Fibroblast of pulmonary artery (primary cell): ENCODE results near the gene HES2.
"Not testable (repeated sequence)": the region's sequence is repeated elsewhere in the genome, so short reads cannot be mapped to it uniquely, and the experiment has no call there.

Source experiments
- DNase-seq: peaks from one replicate; pipeline ENCODE4 v3.0.0-alpha.2; 2010; ENCODE audit warnings: low read depth
- H3K4me3 ChIP-seq: replicated peaks from 2 replicates; pipeline ENCODE4 v1.5.1; 2011; ENCODE audit warnings: low read depth, mild to moderate bottlenecking, control low read depth, low read length, moderate library complexity
- TF ChIP-seq, protein P1 (sequence below): IDR thresholded peaks from 2 replicates; pipeline ENCODE4 v1.5.1; 2011; ENCODE audit warnings: mild to moderate bottlenecking, control low read depth, low read length, inconsistent platforms; ENCODE audit errors: missing control alignments

The HES2 gene

DNA sequence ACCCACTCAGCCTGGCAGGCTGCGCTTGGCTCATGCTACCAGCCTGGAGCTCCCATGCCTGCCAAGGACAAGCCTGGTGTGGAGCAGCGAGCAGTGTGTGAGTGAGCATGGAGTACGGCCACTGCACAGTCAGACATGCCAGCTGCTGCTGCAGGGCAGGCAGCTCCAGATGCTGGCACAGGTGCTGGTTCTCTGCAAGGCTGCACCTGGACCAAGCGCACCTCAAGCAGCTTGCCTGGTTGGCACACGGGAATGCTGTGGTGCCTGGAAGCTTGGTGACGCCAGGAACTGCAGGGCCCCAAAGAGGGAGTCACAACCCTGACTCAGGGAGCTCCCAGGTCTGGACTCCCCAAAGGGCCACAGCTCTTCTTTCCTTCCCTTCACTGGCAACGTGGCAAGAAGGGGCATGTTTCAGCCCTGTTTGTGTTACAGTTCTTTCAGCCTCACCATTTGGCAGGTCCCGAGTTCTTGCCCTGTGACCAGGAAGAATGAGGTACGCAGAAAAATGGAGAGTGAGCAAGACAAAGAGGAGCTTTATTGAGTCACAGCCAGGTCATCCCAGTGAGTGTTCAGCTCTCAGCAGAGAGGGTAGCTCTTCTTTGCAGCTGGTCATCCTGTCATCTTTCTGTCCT lies 52.2 kb downstream of the HES2 start:
- DNase-seq, result no peak
- TF ChIP-seq, protein P1, sequence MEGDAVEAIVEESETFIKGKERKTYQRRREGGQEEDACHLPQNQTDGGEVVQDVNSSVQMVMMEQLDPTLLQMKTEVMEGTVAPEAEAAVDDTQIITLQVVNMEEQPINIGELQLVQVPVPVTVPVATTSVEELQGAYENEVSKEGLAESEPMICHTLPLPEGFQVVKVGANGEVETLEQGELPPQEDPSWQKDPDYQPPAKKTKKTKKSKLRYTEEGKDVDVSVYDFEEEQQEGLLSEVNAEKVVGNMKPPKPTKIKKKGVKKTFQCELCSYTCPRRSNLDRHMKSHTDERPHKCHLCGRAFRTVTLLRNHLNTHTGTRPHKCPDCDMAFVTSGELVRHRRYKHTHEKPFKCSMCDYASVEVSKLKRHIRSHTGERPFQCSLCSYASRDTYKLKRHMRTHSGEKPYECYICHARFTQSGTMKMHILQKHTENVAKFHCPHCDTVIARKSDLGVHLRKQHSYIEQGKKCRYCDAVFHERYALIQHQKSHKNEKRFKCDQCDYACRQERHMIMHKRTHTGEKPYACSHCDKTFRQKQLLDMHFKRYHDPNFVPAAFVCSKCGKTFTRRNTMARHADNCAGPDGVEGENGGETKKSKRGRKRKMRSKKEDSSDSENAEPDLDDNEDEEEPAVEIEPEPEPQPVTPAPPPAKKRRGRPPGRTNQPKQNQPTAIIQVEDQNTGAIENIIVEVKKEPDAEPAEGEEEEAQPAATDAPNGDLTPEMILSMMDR, result no peak
- no peak overlapping the region for H3K4me3 ChIP-seq

DNA sequence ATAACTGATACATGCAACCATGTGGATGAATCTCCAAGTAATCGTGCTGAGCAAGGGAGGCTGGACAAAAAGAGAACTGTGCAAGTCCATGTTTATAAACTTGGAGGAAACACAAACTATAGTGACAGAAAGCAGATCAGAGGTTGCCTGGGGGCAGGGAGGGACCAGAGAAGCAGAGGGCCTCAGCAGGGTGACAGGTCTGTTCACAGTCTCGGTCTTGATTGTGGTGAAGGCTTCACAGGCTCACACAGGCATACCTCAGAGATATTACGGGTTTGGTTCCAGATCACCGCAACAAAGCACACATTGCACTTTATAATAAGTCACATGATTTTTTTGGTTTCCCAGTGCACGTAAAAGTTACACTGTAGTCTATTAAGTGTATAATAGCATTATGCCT lies 54.7 kb downstream of the HES2 start:
- no peak for DNase-seq
- TF ChIP-seq, protein P1, result no peak
- H3K4me3 ChIP-seq, result no peak overlapping the region

- DNase-seq, result peak; percentile 85
- TF ChIP-seq, protein P1, result peak; percentile 45
- not testable (repeated sequence) for H3K4me3 ChIP-seq
These were observed 56.4 kb downstream of the HES2 start for GRCh38 chr1:6363085-6363884.
